ENCODE results near the gene GSE1.

GSE1 gene

GRCh38 chr16:85710732-85711131 is 97.6 kb downstream of the GSE1 start:
- no peak for DNase-seq

GRCh38 chr16:85711982-85712587 is 99.0 kb downstream of the GSE1 start:
- no peak for DNase-seq

- DNase-seq = no peak
Measured at GRCh38 chr16:85712801-85713200, 99.7 kb downstream of the GSE1 start.

GRCh38 chr16:85715169-85716021 is 102.3 kb downstream of the GSE1 start:
- no peak for DNase-seq

- no peak for DNase-seq
Measured at GRCh38 chr16:85716022-85716679, 103.0 kb downstream of the GSE1 start.

- no peak for DNase-seq
Measured at GRCh38 chr16:85716680-85717038, 103.5 kb downstream of the GSE1 start.

- peak; percentile 8 for DNase-seq
Measured at GRCh38 chr16:85717393-85718152, 104.5 kb downstream of the GSE1 start.

GRCh38 chr16:85718153-85718477 is 105.0 kb downstream of the GSE1 start:
- DNase-seq = no peak

- no peak for DNase-seq
Measured at GRCh38 chr16:85718682-85719081, 105.6 kb downstream of the GSE1 start.

GRCh38 chr16:85719605-85720301 is 106.6 kb downstream of the GSE1 start:
- DNase-seq = no peak

GRCh38 chr16:85720302-85720637 is 107.1 kb downstream of the GSE1 start:
- no peak for DNase-seq

GRCh38 chr16:85722128-85722893 is 109.2 kb downstream of the GSE1 start:
- DNase-seq = no peak

- no peak for DNase-seq
Measured at GRCh38 chr16:85724126-85724879, 111.2 kb downstream of the GSE1 start.

- no peak for DNase-seq
Measured at GRCh38 chr16:85724936-85725335, 111.8 kb downstream of the GSE1 start.
